HepG2 (cell line): ENCODE data around the gene TMEM132D. TPM values are rescaled to one million over a fixed set of nuclear protein-coding genes. Genes with fewer than 3 reads are reported as not detected.

Experiments used
- ATAC-seq: fragments of 200-7000 bp; cut with Tn5 transposase; 3 replicates; pipeline ENCODE4 v1.9.1; 2020; ENCODE audit warnings: mild to moderate bottlenecking, moderate library complexity
- BruUV-seq: library from RNA; stranded (reverse); fragments of 400-500 nt; replicated peaks from 2 replicates; lab custom pipeline; 2021; lab: Mats Ljungman, UMichigan
- CTCF ChIA-PET: fragments of 300-600 bp; formaldehyde crosslinking; extraction: SDS; loops from one replicate; lab custom pipeline; 2021; ENCODE audit warnings: low total read pairs, inconsistent platforms, low intra/inter-chr PET ratio; lab: Yijun Ruan, JAX
- POLR2A ChIA-PET: fragments of 350-600 bp; sonication (Branson Sonifier 250); formaldehyde crosslinking; loops from one replicate; lab custom pipeline; 2020; ENCODE audit warnings: antibody characterized with exemption, inconsistent platforms; lab: Yijun Ruan, JAX
- DNase-seq: peaks from one replicate; pipeline ENCODE4 v3.0.0-alpha.2; 2015; ENCODE audit warnings: low spot score
- FAIRE-seq: peaks from 3 replicates; lab custom pipeline; 2011; peaks lifted over from hg19 to GRCh38; lab: Jason Lieb, UNC
- H2AFZ ChIP-seq: one replicate; pipeline ENCODE4 v1.6.1; 2011; ENCODE audit warnings: low read length, inconsistent platforms
- H3K27ac ChIP-seq: fragments of 300-600 bp; 3 replicates; pipeline ENCODE4 v1.8.0; 2011; ENCODE audit warnings: mixed run types, mild to moderate bottlenecking, mixed read lengths, low read length, inconsistent platforms; ENCODE audit not compliant: insufficient read depth; ENCODE audit errors: extremely low read length
- H3K27me3 ChIP-seq, 2 experiments: fragments of 200-600 bp in 1 of 2; 2 replicates in 1 of 2; 3 replicates in 1 of 2; pipeline versions ENCODE4 v1.6.0 to v1.8.0; 2011; ENCODE audit warnings: low read length in 2 of 2, mild to moderate bottlenecking in 2 of 2, moderate library complexity in 2 of 2, inconsistent platforms in 1 of 2; ENCODE audit not compliant: insufficient read depth in 2 of 2, control insufficient read depth in 1 of 2
- H3K36me3 ChIP-seq, 2 experiments: fragments of 200-600 bp in 1 of 2; replicated peaks in 1 of 2; 2 replicates in 1 of 2; 3 replicates in 1 of 2; pipeline versions ENCODE4 v1.5.1 to v1.8.0; 2011; ENCODE audit warnings: low read length in 2 of 2, inconsistent platforms in 1 of 2; ENCODE audit not compliant: insufficient read depth in 2 of 2, control insufficient read depth in 1 of 2
- H3K4me1 ChIP-seq: 2 replicates; pipeline ENCODE4 v1.5.1; 2012; ENCODE audit warnings: low read length, inconsistent platforms; ENCODE audit not compliant: insufficient read depth
- H3K4me2 ChIP-seq: 2 replicates; pipeline ENCODE4 v1.6.0; 2011; ENCODE audit warnings: low read depth, low read length, inconsistent platforms
- H3K4me3 ChIP-seq, 3 experiments: fragments of 200-600 bp in 1 of 3; sonication (generic), shearing (Covaris generic) in 1 of 3; replicated peaks in 1 of 3; 2 replicates each; pipeline ENCODE4 v1.5.1; 2011 to 2016; ENCODE audit warnings: low read length in 3 of 3, inconsistent platforms in 2 of 3, low read depth in 2 of 3, mild to moderate bottlenecking in 2 of 3, control low read depth in 1 of 3, mixed read lengths in 1 of 3; ENCODE audit not compliant: insufficient read depth in 1 of 3
- H3K79me2 ChIP-seq: one replicate; pipeline ENCODE4 v1.6.1; 2011; ENCODE audit warnings: low read length, inconsistent platforms; ENCODE audit not compliant: insufficient read depth
- H3K9ac ChIP-seq: 2 replicates; pipeline ENCODE4 v1.6.0; 2011; ENCODE audit warnings: mild to moderate bottlenecking, low read depth, low read length, inconsistent platforms; ENCODE audit not compliant: insufficient read depth
- H3K9me3 ChIP-seq: 2 replicates; pipeline ENCODE4 v1.5.1; 2012; ENCODE audit warnings: mild to moderate bottlenecking, low read length
- H4K20me1 ChIP-seq: 2 replicates; pipeline ENCODE4 v1.6.0; 2011; ENCODE audit warnings: inconsistent platforms, mild to moderate bottlenecking, low read length, moderate library complexity; ENCODE audit not compliant: insufficient read depth
- AGO1 ChIP-seq: fragments of 200-400 bp; formaldehyde crosslinking; IDR thresholded peaks from 2 replicates; pipeline ENCODE4 v1.6.1; 2017; ENCODE audit warnings: mild to moderate bottlenecking, low read depth, low read length, moderate library complexity; ENCODE audit not compliant: poor library complexity, severe bottlenecking
- ARID4A ChIP-seq: sonication (generic); formaldehyde crosslinking; IDR thresholded peaks from 2 replicates; pipeline ENCODE4 v1.5.0; 2020; ENCODE audit warnings: mild to moderate bottlenecking, missing genetic modification reagents, borderline replicate concordance
- CREB1 ChIP-seq, 2 experiments: fragments of 450-650 bp in 1 of 2; IDR thresholded peaks; 2 replicates each; pipeline ENCODE4 v1.6.1; 2016 to 2017; ENCODE audit warnings: control low read depth in 1 of 2, mild to moderate bottlenecking in 1 of 2, missing compliant biosample characterization in 1 of 2, missing genetic modification characterization in 1 of 2
- DR1 ChIP-seq: sonication (generic); formaldehyde crosslinking; IDR thresholded peaks from 2 replicates; pipeline ENCODE4 v1.8.0; 2021; ENCODE audit warnings: mild to moderate bottlenecking, missing genetic modification reagents, inconsistent platforms
- HIVEP1 ChIP-seq: sonication (generic); formaldehyde crosslinking; IDR thresholded peaks from 2 replicates; pipeline ENCODE4 v1.4.0; 2020; ENCODE audit warnings: mild to moderate bottlenecking, missing genetic modification reagents
- NR0B2 ChIP-seq: sonication (generic); formaldehyde crosslinking; IDR thresholded peaks from 2 replicates; pipeline ENCODE4 v1.4.0; 2020; ENCODE audit warnings: mild to moderate bottlenecking, missing genetic modification reagents
- PAX8 ChIP-seq: sonication (generic); formaldehyde crosslinking; IDR thresholded peaks from 2 replicates; pipeline ENCODE4 v1.8.0; 2022; ENCODE audit warnings: mild to moderate bottlenecking, missing genetic modification reagents, borderline replicate concordance
- REXO4 ChIP-seq: sonication (generic); formaldehyde crosslinking; IDR thresholded peaks from 2 replicates; pipeline ENCODE4 v1.8.0; 2022; ENCODE audit warnings: missing genetic modification reagents, mild to moderate bottlenecking, borderline replicate concordance
- SP5 ChIP-seq: IDR thresholded peaks from 2 replicates; pipeline ENCODE4 v1.6.1; 2016; ENCODE audit warnings: low read depth, borderline replicate concordance
- YY1 ChIP-seq: IDR thresholded peaks from 2 replicates; pipeline ENCODE4 v1.6.1; 2011; ENCODE audit warnings: low read length, low read depth, moderate library complexity, mild to moderate bottlenecking; ENCODE audit not compliant: insufficient read depth, insufficient replicate concordance
- ZBTB49 ChIP-seq: sonication (generic); formaldehyde crosslinking; IDR thresholded peaks from 2 replicates; pipeline ENCODE4 v1.4.0; 2020; ENCODE audit warnings: missing genetic modification reagents, borderline replicate concordance
- ZFP36 ChIP-seq: fragments of 150-350 bp; IDR thresholded peaks from 2 replicates; pipeline ENCODE4 v1.6.1; 2018; ENCODE audit warnings: borderline replicate concordance, low read length, low read depth; ENCODE audit not compliant: partially characterized antibody
- ZFYVE20 ChIP-seq: sonication (generic); formaldehyde crosslinking; IDR thresholded peaks from 2 replicates; pipeline ENCODE4 v1.8.0; 2023; ENCODE audit warnings: low read depth, mild to moderate bottlenecking, moderate library complexity, missing genetic modification reagents, borderline replicate concordance
- ZNF251 ChIP-seq: sonication (generic); formaldehyde crosslinking; IDR thresholded peaks from 2 replicates; pipeline ENCODE4 v1.9.0; 2021; ENCODE audit warnings: mild to moderate bottlenecking, missing genetic modification reagents
- ZNF256 ChIP-seq: sonication (generic); formaldehyde crosslinking; conservative IDR thresholded peaks from 2 replicates; pipeline ENCODE4 v1.4.0; 2020; ENCODE audit warnings: missing genetic modification reagents
- ZNF296 ChIP-seq: sonication (generic); formaldehyde crosslinking; conservative IDR thresholded peaks from 2 replicates; pipeline ENCODE4 v1.5.0; 2020; ENCODE audit warnings: mild to moderate bottlenecking, missing genetic modification reagents
- ZNF329 ChIP-seq: sonication (generic); formaldehyde crosslinking; IDR thresholded peaks from 2 replicates; pipeline ENCODE4 v1.9.0; 2021; ENCODE audit warnings: low read depth, mild to moderate bottlenecking, missing genetic modification reagents
- ZNF598 ChIP-seq: sonication (generic); formaldehyde crosslinking; IDR thresholded peaks from 2 replicates; pipeline ENCODE4 v1.5.1; 2020; ENCODE audit warnings: mild to moderate bottlenecking, missing genetic modification reagents, borderline replicate concordance
- WGBS: methylation state at CpG from one replicate; pipeline ENCODE4 v1.1.6; 2017; ENCODE audit warnings: low lambda C conversion rate; 5-methylcytosine and 5-hydroxymethylcytosine counted together
- in situ Hi-C: cut with HindIII; loops from 2 replicates; pipeline ENCODE4 v1.10.0; 2017; ENCODE audit warnings: low pct_unique_long_range_greater_than_20kb; ENCODE audit not compliant: extremely low pct_ligation_motif_present
- intact Hi-C: fragments of 100-400 bp; cut with micrococcal nuclease; formaldehyde crosslinking; loops from one replicate; pipeline ENCODE4 v1.10.0; 2022; ENCODE audit not compliant: unreplicated experiment
- polyA plus RNA-seq, 8 experiments: library from polyadenylated mRNA; depleted of rRNA in 3 of 8; stranded (reverse) in 7 of 8; unstranded in 1 of 8; fragments of >200 nt; fragmentation: Illumina TruSeq in 4 of 8; extraction: Trizol in 4 of 8; gene quantifications; 2 replicates each; pipeline versions ENCODE4 v1.2.1 to v1.2.3, GENCODE V29; 2011 to 2016; ENCODE audit warnings: low read depth in 4 of 8, missing spikeins in 1 of 8, mixed read lengths in 1 of 8; ENCODE audit not compliant: insufficient read depth in 1 of 8
- total RNA-seq, 5 experiments: library from RNA; depleted of rRNA; stranded (reverse); fragments of >200 nt; fragmentation: Illumina TruSeq; extraction: Trizol; gene quantifications; 2 replicates each; pipeline ENCODE4 v1.2.3, GENCODE V29; 2016; ENCODE audit warnings: low read depth in 1 of 5

TMEM132D gene
- total and polyA plus RNA-seq, 2 of the 13 experiments (the other 11 are each of a cell fraction or from before 2014, with no cell fraction given): not detected

GRCh38 chr12:129071362-129071761 is 832.5 kb downstream of the TMEM132D start (continued):
- TF ChIP-seq ARID4A (no peak), ZNF296 (CRISPR knock-in tag) (no peak), CREB1 (IDR thresholded peaks at IDR 0.05) (no peak), CREB1 (CRISPR knock-in tag; IDR thresholded peaks at IDR 0.05) (no peak), ZFYVE20 (CRISPR knock-in tag) (no peak), ZNF329 (no peak), NR0B2 (CRISPR knock-in tag) (no peak), ZFP36 (no peak), HIVEP1 (CRISPR knock-in tag) (no peak), SP5 (CRISPR knock-in tag) (no peak)

GRCh38 chr12:129069886-129070285 is 833.9 kb downstream of the TMEM132D start:
- ATAC-seq (no peak), FAIRE-seq (no peak), DNase-seq (no peak)
- H3K4me2 ChIP-seq: no peak overlapping the region
- no peak overlapping the region for H3K4me3 ChIP-seq
- POLR2A ChIA-PET: no interaction called here
- no peaks in the 10 kb centered on the region for H3K27me3 ChIP-seq
- CTCF ChIA-PET: no interaction called here
- no TSS peak for BruUV-seq
- no peak overlapping the region for H3K27ac ChIP-seq
- H3K9me3 ChIP-seq: no peaks in the 10 kb centered on the region
- 57% methylated on average over 15 of the region's 15 CpGs for WGBS
- H3K9ac ChIP-seq: no peak overlapping the region
- H3K36me3 ChIP-seq: no peaks in the 10 kb centered on the region
- no peaks in the 10 kb centered on the region for H3K4me1 ChIP-seq
- H4K20me1 ChIP-seq: no peaks in the 10 kb centered on the region
- intact Hi-C loops: no loop called here
- H2AFZ ChIP-seq: no peak overlapping the region
- H3K79me2 ChIP-seq: no peaks in the 10 kb centered on the region
- in situ Hi-C loops: no loop called here
- TF ChIP-seq ZNF598 (CRISPR knock-in tag) (no peak), ZBTB49 (CRISPR knock-in tag) (no peak), ZNF251 (CRISPR knock-in tag) (no peak), AGO1 (no peak), ZNF256 (no peak), YY1 (no peak), DR1 (no peak), REXO4 (CRISPR knock-in tag) (no peak), PAX8 (CRISPR knock-in tag) (no peak)
